ENCODE results near the gene RABL6.

The RABL6 gene

GRCh38 chr9:136886610-136887597 is 79.2 kb downstream of the RABL6 start:
- DNase-seq: no peak

DNA sequence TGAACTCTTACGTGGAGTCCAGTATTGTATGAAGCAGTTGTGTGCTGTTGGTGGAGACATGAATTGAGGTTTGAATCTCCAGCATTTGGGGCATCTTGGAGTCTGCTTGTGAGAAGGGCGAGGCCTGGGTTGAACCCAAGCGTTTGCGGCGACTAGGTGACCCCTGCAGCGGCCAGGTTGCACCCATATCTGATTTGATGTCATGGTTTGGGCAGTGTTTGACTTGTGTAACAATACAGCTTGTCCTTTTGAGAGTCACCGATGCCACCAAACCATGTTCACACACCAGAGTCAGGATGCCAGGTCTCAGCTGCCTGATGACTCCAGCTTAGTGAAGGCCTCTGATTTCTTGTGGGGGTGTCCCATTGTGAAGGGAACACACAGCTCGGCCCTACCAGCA is 80.7 kb downstream of the RABL6 start:
- DNase-seq: no peak

- DNase-seq: no peak
Measured at GRCh38 chr9:136889858-136890257, 82.1 kb downstream of the RABL6 start.

DNA sequence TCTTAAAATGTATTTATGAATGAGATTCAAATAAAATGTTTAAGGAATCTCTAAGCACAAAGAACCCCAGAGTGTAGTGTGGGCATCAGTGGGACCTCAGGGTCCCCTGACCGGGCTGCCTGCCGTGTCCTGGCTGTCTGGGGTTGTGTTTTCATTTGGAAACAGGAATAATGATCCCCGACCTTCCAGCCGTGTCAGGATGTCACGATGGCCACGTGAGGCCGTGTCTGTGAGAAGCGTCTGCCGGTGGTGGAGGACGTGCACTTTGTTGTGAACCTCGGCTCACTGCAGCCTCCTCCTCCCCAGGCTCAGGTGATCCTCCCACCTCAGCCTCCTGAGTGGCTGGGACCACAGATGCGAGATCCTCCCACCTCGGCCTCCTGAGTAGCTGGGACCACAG is 82.9 kb downstream of the RABL6 start:
- DNase-seq: no peak

Measured in kidney glomerular epithelial cell (primary cell).